Natural killer cell (primary cell): ENCODE results near the gene MAOB. TPM values are rescaled to one million over a fixed set of nuclear protein-coding genes. Genes with fewer than 3 reads are reported as not detected.
A peak's percentile ranks its signal among the peaks of the same experiment; 100 is the strongest.
"Not testable (repeated sequence)": the region's sequence is repeated elsewhere in the genome, so short reads cannot be mapped to it uniquely, and the experiment has no call there.

Source experiments
- ATAC-seq, 3 donors: fragments of 150-1000 bp in 2 of 3; fragments of 200-7000 bp in 1 of 3; cut with Tn5 transposase; 1 replicate in 1 of 3; 2 replicates in 2 of 3; pipeline ENCODE4 v1.10.0; 2021; ENCODE audit warnings: mild to moderate bottlenecking in 2 of 3, moderate library complexity in 2 of 3
- DNase-seq, 2 donors: peaks; one replicate each; pipeline versions ENCODE4 v3.0.0 to v3.0.0-alpha.2; 2013 to 2021; ENCODE audit warnings: mixed read lengths in 1 of 2
- H3K27ac ChIP-seq: one replicate; pipeline ENCODE4 v1.5.1; 2013; ENCODE audit warnings: mild to moderate bottlenecking, low read length
- H3K27me3 ChIP-seq: one replicate; pipeline ENCODE4 v1.6.1; 2013; ENCODE audit warnings: low read length; ENCODE audit not compliant: control insufficient read depth, insufficient read depth
- H3K36me3 ChIP-seq: one replicate; pipeline ENCODE4 v1.6.1; 2013; ENCODE audit warnings: low read length; ENCODE audit not compliant: control insufficient read depth, insufficient read depth
- H3K4me1 ChIP-seq: one replicate; pipeline ENCODE4 v1.6.1; 2013; ENCODE audit warnings: low read length; ENCODE audit not compliant: control insufficient read depth, insufficient read depth
- H3K4me3 ChIP-seq: one replicate; pipeline ENCODE4 v1.5.1; 2013; ENCODE audit warnings: low read length
- H3K9me3 ChIP-seq: one replicate; pipeline ENCODE4 v1.6.1; 2013; ENCODE audit warnings: low read length; ENCODE audit not compliant: control insufficient read depth, insufficient read depth
- H3K27ac Mint-ChIP-seq, 2 donors: one replicate each; pipeline ENCODE4 v1.8.0; 2022; ENCODE audit warnings: mild to moderate bottlenecking in 2 of 2, mixed read lengths in 2 of 2, moderate library complexity in 1 of 2
- H3K27me3 Mint-ChIP-seq, 2 donors: one replicate each; pipeline ENCODE4 v1.8.0; 2022; ENCODE audit warnings: low read depth in 2 of 2, mixed read lengths in 2 of 2
- H3K36me3 Mint-ChIP-seq: one replicate; pipeline ENCODE4 v1.8.0; 2022; ENCODE audit warnings: mixed read lengths
- H3K4me1 Mint-ChIP-seq, 2 donors: one replicate each; pipeline ENCODE4 v1.8.0; 2022; ENCODE audit warnings: mixed read lengths in 2 of 2
- H3K4me3 Mint-ChIP-seq: one replicate; pipeline ENCODE4 v1.8.0; 2022; ENCODE audit warnings: mild to moderate bottlenecking, moderate library complexity, mixed read lengths
- H3K9me3 Mint-ChIP-seq, 2 donors: one replicate each; pipeline ENCODE4 v1.8.0; 2022; ENCODE audit warnings: mixed read lengths in 2 of 2
- CTCF ChIP-seq: fragments of 200-600 bp; IDR thresholded peaks from one replicate; pipeline ENCODE4 v1.8.0; 2022; ENCODE audit warnings: antibody characterized with exemption
- WGBS: methylation state at CpG from one replicate; pipeline ENCODE4 v1.1.7; 2013; ENCODE audit warnings: missing lambda C conversion rate; ENCODE audit not compliant: insufficient coverage; 5-methylcytosine and 5-hydroxymethylcytosine counted together
- intact Hi-C: fragments of 100-400 bp; cut with micrococcal nuclease; formaldehyde crosslinking; loops from one replicate; pipeline ENCODE4 v1.14.2; 2022
- total RNA-seq, 4 donors: library from RNA; stranded (reverse); fragments of 120-200 nt in 1 of 4; gene quantifications; one replicate each; pipeline versions ENCODE4 v1.2.3 to v1.2.4, GENCODE V29; 2013 to 2022

Gene MAOB
- under 1 TPM in 1 of 3 donors, not detected in 2; 0.26 TPM for total RNA-seq
- total RNA-seq (2013): 0.09 TPM

GRCh38 chrX:43882294-43882681, at the start of gene MAOB:
Gene MAOB, minus strand, starts transcription at chrX:43882450. Its CDS starts 151 bp downstream, at chrX:43882299.
- intact Hi-C loops: no loop called here
- peak in 1 of 2 donors; percentile 6 for DNase-seq
- WGBS: 1% methylated on average over 36 of the region's 36 CpGs
- H3K9me3 Mint-ChIP-seq: no peaks in the 10 kb centered on the region
- no peak within 1 kb of the TSS for H3K27ac Mint-ChIP-seq
- no peaks in the 10 kb centered on the region for H3K36me3 Mint-ChIP-seq
- Histone ChIP-seq H3K36me3 (no peaks in the 10 kb centered on the region), H3K27me3 (peaks cover 4% of the 10 kb centered on the region), H3K4me1 (no peaks in the 10 kb centered on the region), H3K4me3 (no peak within 1 kb of the TSS), H3K27ac (no peak within 1 kb of the TSS), H3K9me3 (no peaks in the 10 kb centered on the region)
- no peak within 1 kb of the TSS for H3K4me3 Mint-ChIP-seq
- ATAC-seq: peak in 1 of 3 donors; percentile 62
- peaks cover 15 to 32% of the 10 kb centered on the region in 2 donors for H3K27me3 Mint-ChIP-seq
- TF ChIP-seq CTCF: no peak
- H3K4me1 Mint-ChIP-seq: no peaks in the 10 kb centered on the region

- intact Hi-C loops: not testable (repeated sequence)
Observed at GRCh38 chrX:43922032-43922431, 39.8 kb upstream of the MAOB start.

GRCh38 chrX:43910772-43911171, 28.5 kb upstream of the MAOB start:
- H3K27ac Mint-ChIP-seq: not testable (repeated sequence)
- WGBS: 94% methylated on average over 6 of the region's 8 CpGs

More at GRCh38 chrX:43922032-43922431, 39.8 kb upstream of the MAOB start:
- WGBS: no CpG with 5 or more reads among the region's 3 CpGs
- H3K27ac ChIP-seq, H3K36me3 ChIP-seq, H3K36me3 Mint-ChIP-seq, H3K9me3 ChIP-seq, H3K9me3 Mint-ChIP-seq, H3K27ac Mint-ChIP-seq, DNase-seq, H3K4me1 Mint-ChIP-seq, ATAC-seq, H3K4me3 ChIP-seq, H3K4me1 ChIP-seq, H3K27me3 ChIP-seq, H3K4me3 Mint-ChIP-seq: not testable (repeated sequence)
- peaks cover 24 to 58% of the 10 kb centered on the region in 2 donors for H3K27me3 Mint-ChIP-seq

GRCh38 chrX:43910012-43910411, 27.8 kb upstream of the MAOB start:
- no peak for ATAC-seq
- intact Hi-C loops: no loop called here
- Mint-ChIP-seq H3K36me3 (no peaks in the 10 kb centered on the region), H3K4me3 (no peak overlapping the region), H3K9me3 (no peaks in the 10 kb centered on the region), H3K27me3 (peaks cover 11 to 48% of the 10 kb centered on the region in 2 donors), H3K27ac (no peak overlapping the region), H3K4me1 (no peaks in the 10 kb centered on the region)
- no peak for TF ChIP-seq CTCF
- Histone ChIP-seq H3K9me3 (no peaks in the 10 kb centered on the region), H3K27me3 (no peaks in the 10 kb centered on the region), H3K4me1 (no peaks in the 10 kb centered on the region), H3K36me3 (no peaks in the 10 kb centered on the region), H3K27ac (no peak overlapping the region), H3K4me3 (no peak overlapping the region)
- no peak for DNase-seq
- 80% methylated on average over 1 of the region's 1 CpG for WGBS

More at GRCh38 chrX:43910772-43911171, 28.5 kb upstream of the MAOB start:
- ATAC-seq, H3K9me3 Mint-ChIP-seq, H3K4me1 Mint-ChIP-seq, H3K4me3 Mint-ChIP-seq, intact Hi-C loops, H3K36me3 Mint-ChIP-seq, H3K36me3 ChIP-seq, H3K4me1 ChIP-seq, H3K27ac ChIP-seq, DNase-seq, H3K27me3 ChIP-seq, H3K4me3 ChIP-seq, H3K9me3 ChIP-seq: not testable (repeated sequence)
- peaks cover 13 to 43% of the 10 kb centered on the region in 2 donors for H3K27me3 Mint-ChIP-seq
